Fibroblast of skin of scalp (primary cell): Measurements from ENCODE around the gene PDE1A.

Experiments
- DNase-seq: peaks from one replicate; pipeline ENCODE4 v3.0.0-alpha.2; 2013

Gene PDE1A

DNA sequence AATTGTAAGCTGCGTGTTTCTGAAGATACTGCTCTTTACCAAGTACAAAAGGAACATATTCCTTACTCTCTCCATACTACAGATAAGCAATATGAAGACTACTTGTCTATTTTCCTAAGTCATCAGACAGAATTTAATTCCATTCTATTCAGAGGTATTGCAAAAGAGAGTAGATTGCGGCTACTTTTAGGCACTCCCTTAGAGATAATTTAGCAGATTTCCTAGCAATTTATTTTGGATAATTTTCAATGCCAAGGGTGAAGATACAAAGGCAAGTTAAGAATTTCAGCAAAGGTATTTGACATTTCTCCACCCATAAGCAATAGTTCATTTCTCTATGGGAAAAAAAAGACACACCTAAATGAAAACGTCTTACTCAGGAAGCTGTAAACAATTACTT lies 161.1 kb downstream of the PDE1A start:
- no peak for DNase-seq

DNA sequence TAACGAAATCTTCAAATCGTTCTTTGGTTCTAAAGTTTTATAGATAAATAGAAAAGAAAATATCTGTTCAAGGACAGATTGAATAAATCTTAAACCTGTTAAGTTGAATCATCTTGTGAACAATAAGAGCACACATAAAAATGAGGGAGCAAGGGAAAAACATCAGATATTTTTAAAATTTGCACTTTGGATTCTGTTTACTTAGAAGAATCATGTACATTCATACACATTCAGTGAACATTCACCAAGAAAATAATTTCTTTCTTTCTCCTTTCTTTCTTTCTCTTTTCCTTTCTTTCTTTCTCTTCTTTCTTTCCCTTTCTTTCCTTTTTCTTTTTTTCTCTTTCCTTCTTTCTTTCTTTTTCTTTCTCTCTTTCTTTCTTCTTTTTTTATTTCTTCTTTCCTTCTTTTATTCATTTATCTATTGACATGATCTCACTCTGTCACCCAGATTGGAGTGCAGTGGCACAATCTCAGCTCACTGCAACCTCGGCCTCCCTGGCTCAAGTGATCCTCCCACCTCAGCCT lies 164.9 kb downstream of the PDE1A start:
- no peak for DNase-seq

DNA sequence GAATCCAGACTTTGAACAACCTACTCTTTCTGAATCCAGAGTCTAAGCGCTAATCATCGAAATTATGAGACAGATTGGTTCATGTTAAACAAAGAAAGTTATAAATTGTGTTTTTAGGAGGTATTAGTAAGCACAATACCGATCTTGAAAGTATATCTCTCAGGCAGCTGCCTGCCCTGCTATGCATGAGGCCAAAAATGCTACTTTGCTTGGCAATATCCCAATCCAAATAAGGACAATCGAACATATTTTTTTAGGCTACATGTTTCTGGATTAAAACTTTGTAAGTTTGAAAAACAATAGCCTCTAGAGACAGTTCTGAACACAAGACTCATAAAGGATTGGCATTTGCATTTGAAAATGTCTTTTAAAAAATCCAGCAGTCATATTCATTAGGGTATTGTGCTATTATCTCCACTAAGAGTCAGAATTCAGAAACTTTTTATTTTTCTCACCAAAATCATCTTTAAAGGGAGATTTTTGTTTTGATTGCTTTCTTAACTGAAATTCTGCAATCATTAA lies 167.1 kb downstream of the PDE1A start:
- peak; percentile 44 for DNase-seq

DNA sequence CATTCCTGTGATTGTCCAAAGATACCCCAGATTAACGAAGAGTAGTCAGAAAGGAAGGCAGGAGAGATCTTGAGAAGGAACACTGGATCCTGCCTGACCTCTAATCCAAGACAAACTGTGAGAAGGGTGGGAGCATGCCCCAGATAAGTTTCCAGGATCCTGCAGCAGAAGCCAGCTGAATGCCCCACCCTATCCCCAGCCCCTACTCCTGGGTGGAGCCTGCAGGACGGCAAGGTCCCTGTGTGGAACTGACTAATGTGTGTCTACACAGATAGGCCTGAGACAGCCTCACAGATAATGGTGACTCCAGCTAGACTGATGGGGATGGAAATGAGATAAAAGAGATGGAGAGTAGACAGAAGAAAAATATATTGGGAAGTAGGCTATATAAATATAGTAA lies 174.3 kb downstream of the PDE1A start:
- no peak for DNase-seq

DNA sequence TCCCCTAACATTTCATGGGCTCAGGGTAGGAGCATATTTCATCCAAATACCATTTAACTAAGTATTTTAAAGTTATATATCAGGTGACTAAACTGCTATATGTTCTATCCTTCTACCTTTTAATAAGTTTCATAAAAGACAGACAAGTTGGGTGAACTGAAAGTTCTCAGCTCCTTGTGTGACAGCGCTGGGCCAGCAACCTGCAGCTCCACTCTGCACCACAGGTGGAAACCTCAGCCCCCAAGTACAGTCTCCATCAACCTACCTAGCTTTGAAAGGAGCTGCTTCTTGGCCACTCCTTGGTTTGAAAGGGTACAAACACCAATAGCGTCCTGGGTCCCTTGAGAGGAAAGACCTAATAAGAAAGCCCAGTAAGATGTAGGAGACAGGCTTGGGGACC lies 177.9 kb downstream of the PDE1A start:
- no peak for DNase-seq

DNA sequence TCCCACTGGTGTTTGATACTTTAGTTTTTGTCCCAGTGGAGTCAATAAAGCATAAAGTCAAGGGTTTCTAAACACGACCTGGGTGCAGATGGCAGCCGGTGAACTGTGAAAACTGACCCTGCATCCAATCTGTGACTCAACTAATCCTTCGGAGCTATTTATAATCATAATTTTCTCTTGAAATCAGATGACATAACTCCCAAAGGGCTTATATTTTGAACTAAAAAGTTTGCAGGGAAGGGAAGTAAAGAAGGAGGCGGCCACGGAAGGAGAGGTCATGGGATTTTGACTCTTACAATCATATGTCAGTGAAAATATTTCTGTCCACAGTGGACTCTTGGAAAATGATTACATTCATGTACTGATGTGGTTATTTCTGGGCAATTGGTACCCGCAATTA lies 178.5 kb downstream of the PDE1A start:
- DNase-seq = no peak

DNA sequence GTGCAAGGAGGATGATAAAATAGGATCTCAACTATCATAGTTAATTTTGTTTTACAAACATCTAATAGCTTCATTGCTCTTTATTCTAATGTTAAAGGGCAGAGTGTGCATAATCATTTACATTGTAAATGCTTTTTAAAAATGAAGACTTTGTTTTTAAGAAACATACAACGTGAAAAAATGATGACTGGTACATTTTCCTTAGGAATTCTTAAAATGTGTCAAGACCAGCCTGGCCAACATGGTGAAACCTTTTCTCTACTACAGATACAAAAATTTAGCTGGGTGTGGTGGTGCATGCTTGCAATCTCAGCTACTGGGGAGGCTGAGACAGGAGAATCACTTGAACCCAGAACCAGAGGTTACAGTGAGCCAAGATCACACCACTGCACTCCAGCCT lies 179.0 kb downstream of the PDE1A start:
- DNase-seq = no peak

DNA sequence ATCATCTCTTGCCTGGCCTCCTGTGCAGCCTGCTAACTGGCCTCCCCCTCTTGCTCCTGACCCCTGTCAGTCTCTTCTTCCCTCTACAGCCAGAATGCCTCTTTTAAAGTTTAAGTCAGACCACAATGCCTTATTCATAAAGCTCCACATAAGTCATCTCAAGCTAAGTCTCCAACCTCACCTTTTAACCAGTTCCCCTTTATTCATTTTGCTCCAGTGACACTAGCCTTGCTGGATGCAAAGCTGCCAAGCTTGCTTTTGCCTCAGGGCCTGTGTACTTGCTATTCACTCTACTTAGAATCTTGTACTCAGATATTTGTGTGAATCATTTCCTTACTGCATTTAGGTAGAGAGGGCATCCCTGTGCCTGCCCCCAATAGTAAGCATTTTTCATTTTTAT lies 180.9 kb downstream of the PDE1A start:
- DNase-seq = no peak

DNA sequence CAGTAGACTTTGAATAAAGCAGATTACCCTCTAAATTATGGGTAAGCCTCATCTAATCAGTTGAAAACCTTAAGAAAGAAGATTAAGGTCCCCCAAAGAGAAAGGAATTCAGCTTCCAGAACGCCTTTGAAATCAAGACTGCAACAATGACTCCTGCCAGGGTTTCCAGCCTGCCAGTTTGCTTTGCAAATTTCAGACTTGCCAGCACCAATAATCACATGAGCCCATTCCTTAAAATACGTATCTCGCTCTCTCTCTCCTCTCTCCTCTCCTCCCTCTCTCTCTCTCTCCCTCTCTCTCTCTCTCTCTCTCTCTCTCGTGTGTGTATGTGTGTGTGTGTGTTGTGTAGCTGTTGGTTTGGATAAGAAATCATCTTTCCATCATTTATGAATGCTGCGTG lies 184.2 kb downstream of the PDE1A start:
- no peak for DNase-seq

DNA sequence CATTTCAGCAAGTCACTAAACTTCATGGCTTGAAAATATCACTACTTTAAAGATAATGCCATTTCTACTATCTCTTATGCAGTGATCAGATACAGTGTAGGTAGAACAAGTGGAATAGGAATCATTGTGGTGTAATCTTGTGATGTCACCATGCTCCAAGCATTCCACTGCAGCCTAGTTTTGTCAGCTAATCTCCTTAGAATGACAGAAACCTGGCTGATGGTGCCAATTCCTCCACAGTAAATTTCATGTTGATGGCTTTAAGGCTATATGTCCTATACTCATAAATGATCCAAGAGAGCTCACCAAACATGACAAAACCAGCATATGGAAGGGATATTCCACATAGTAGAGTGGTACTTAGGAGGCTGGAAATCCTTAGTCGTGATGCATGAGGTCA lies 184.9 kb downstream of the PDE1A start:
- no peak for DNase-seq

DNA sequence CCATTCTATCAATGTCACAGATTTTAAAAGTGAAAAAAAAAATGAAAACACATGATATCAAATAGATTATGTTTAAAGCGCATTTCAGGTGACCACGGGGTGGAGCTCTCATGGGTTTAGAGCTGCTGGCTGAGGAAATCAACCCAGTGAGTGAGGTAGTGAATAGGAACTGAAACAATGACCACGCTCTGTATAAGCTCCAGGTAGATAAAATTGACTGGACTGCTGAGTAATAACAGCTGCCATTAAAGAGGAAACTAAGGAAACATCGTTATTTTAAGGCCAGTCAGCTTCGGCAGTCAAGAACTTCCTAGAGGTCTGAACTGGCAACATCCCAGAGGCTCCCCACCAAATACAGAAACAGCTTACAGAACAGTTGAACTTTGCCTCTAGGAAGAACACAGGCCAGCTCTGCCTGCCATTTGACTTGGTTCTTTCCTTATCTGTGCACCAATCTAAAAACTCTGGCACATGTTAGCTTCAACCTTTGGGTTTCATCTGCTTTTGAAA lies 185.9 kb downstream of the PDE1A start:
- DNase-seq = peak; percentile 18

DNA sequence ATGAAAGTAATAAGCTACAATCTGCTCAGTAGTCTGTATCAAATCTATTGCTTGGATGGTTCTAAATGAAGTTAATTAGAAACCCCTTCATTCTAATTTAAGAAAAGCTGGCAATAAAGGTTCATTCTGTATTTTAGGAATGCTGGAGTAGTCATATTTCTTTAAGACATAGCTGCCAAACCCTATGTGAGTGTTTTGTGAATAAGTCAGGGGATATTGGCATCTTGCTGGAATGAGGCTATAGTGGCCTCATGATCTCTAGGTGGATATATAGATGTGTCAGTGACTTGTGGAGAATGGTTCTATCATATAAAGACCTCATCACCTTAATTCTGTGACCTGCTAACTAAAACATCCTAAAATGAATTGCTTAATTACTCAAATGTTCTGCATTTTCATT lies 196.3 kb downstream of the PDE1A start:
- DNase-seq = peak; percentile 1

DNA sequence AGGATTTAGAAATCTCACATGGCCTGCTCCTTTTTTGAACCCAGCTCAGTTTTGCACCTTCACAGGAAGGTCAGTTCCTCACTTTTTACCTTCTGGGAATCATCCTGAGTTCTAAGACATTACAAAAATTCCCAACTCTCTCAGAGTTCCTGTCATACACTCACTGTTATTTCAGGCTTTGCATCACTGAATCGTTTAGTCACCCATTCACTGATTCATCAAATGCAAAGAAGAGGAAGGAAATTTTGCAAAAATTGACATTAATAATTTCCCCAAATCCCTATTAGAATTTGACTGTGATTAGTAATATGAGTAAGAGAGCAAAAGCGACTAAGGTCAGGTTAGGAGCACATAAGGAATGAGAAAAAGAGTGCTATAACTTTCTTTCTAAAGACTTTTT lies 197.5 kb downstream of the PDE1A start:
- DNase-seq = peak; percentile 8

DNA sequence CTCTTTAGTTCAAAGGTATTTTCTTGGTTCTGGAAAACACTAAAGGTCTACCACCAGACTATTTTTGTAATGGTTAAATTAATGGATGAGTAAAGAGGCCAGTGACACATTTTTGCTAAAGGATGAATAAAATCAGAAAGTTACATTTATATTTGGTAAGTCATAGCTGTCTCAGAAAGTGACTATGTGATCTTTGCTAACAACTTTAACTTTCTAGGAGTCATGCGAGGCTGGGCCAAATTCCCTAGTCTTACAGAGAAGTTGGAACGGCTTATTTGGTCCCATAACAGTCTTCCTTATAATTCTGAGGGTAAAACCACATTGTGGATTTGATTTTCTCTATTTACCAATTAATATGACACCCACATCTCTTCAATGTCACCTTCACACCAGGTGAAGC lies 198.1 kb downstream of the PDE1A start:
- peak; percentile 28 for DNase-seq

DNA sequence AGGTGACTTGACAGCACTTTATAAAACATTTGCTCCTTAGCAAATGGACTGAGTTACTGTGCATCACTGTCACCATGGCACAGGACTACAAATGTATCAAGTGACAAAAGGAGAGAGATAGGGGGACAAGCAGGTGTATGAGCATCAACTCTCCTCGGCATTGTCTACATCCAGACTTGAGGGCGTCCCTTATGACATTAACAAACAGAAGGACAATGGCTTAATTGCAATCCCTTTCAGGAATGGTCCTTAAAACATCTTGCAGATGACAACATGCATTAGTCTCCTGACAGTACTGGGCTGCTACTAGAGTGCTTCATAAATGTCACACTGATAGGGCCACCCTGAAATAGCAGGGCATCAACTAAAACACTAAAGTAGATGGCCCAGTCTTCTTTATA lies 198.8 kb downstream of the PDE1A start:
- no peak for DNase-seq

DNA sequence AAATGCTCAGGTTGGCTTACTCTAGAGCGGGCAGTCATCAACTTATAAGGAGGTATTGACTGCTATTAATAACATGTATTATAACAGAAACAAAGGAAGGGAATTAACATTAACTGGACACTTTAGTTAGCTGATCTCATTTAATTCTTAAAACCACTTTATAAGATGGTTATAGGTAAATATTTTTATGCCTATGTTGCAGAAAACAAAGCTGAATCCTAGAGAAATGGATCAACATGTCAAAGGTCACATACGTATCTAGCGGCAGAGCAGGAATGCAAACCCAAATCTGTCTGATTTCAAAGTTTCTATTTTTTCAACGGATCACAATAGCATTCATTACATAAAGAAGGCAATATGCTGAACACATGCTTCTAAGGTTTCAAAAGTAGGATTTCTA lies 200.0 kb downstream of the PDE1A start:
- DNase-seq = no peak

DNA sequence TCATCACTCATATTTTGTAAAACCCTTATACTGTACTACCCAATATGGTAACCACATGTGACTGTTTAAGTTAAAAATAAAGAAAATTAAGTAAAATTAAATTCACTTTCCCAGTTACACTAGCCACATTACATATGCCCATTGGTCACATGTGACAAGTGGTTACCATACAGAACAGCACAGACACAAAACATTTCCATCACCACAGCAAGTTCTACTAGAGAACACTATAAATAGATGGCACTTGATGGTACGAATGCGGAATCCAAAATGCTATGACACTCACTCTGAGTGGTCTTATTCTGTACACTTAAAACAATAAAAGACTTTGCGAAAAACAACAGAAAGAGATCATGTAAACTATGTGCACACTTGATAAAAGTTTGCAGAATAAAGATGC lies 202.2 kb downstream of the PDE1A start:
- no peak for DNase-seq

DNA sequence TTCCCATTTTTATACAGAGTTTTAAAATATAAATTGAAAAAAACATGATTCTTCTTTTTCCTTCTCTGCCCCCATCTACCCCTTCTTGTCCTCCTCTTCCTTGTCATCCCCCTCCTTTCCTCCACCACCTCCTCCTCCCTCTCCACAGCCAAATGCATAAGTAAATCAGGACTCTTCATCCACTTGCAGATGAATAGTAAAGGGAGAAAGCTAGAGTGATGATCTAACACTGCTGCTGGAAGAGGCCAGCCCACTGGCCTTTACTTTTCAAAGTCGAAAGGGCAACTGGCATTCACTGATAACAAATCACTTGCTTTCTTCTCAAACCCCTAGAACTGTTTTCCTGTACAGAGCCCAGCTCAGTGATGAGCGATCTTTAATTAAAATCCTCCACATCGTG lies 205.8 kb downstream of the PDE1A start:
- no peak for DNase-seq

DNA sequence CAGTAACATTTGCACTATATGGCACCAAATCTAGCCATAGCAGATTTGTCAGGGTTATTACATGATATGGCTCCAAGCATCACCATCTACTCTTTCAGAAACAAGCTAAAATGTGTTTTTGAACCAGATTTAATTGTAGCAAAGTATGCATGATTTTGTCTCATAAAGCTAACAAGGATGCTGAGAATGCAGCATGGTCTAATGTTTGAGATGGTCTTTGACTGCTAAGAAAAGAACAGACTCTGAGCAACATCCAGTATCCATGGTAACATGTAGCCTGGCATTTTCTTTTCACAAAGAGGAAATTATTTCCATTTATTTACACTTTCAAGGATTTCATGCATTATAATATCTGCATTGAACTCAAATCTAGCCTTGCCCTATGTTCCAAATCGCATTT lies 206.5 kb downstream of the PDE1A start:
- no peak for DNase-seq

DNA sequence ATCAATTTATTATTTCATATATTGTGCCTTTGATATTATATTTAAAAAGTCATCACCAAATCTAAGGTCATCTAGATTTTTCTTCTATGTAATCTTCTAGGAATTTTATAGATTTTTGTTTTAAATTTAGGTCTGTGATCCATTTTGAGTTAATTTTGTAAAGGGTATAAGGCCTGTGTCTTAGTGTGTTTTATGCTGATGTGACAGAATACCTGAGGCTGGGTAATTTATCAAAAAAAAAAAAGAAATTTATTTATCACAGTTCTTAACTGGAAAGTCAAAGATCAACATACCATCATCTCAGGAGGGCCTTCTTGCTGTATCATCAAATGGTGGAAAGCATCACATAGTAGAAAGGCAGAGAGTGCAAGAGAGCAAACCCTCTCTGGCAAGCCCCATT lies 216.2 kb downstream of the PDE1A start:
- DNase-seq = no peak

DNA sequence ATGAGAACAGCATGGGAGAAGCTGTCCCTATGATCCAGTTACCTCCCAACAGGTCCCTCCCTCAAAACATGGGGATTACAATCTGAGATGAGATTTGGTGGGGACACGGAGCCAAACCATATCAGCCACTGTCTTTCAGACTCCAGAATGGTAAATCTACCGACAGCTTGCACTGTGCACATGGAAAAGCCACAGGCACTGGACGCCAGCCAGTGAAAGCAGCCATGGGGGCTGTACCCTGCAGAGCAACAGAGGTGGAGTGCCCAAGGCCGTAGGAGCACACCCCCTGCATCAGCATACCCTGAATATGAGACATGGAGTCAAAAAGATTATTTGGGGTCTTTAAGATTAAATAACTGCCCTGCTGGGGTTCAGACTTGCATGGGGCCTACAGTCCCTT lies 218.4 kb downstream of the PDE1A start:
- DNase-seq = no peak

DNA sequence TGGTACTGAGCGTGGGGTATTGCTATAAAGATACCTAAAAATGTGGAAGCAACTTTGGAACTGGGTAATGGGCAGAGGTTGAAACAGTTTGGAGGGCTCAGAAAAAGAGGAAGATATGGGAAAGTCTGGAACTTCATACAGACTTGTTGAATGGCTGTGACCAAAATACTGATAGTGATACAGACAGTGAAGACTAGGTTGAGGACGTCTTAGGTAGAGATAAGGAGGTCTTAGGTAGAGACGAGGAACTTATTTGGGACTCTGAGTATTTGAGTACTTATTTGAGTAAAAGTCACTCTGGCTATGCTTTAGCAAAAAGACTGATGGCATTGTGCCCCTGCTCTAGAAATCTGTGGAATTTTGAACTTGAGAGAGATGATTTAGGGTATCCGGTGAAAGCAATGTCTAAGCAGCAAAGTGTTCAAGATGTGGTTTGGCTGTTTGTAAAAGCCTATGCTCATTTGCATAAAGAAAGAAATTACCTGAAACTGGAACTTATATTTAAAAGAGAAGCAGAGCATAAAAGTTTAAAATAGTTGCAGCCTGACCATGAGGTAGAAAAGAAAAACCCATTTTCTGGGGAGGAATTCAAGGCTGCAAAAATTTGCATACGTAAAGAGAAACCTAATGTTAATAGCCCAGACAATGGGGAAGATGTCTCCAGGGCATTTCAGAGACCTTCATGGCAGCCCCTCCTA lies 219.6 kb downstream of the PDE1A start:
- DNase-seq = no peak

DNA sequence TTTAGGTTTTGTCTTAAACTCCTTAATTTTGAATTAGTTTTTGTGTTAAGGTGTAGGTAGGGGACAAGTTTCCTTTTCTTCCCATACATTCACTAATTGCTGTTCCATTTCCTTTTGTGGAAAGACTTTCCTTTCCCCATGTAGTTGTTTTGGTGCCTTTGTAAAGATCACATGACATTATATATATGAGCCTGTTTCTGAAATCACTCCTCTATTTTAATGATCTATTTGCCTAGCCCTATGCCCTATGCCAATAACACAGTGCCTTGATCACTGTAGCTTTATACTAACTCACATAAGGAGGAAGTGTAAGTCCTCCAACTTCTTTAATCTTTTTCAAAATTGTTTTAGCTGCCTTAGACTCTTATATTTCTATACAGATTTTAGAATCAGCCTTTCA lies 229.3 kb downstream of the PDE1A start:
- DNase-seq = no peak

DNA sequence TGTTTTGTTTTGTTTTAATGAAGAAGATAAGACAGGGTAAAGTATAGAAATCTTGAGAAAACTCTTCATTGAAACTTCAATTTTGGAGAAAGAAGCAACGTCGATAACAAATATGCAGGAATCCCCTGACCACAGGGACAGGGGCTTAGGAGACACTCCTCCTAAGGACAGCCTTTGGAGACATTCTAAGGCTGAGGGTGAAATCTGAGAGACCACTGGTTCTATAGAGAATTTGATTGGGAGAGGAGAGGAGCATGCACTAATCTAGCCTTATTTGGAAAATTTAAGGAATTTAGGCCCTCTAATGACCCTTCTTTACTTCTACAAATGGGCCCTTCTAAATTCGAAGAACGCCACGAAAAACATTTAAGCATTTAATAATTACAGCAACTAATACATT lies 233.5 kb downstream of the PDE1A start:
- no peak for DNase-seq

DNA sequence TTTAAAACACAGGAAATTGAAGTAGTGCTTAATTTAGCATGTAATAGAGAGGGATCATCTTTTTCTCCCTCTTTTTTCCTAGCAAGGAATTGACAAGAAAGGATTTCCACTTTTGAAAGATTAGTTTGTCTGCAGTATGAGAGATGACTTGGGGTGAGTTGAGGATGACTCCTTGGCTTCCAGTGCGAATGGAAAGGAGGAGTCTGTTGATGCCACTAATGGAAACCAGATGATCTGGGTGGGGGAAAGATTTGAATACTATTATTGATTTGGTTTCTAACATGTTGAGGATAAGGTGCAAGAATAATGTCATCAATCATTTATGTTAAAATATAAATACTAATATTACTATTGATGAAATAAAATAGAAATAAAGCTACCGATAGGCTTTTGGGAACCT lies 235.8 kb downstream of the PDE1A start:
- DNase-seq = no peak
